GM21381 (cell line): ENCODE measurements around the gene LPGAT1.
A peak's percentile ranks its signal among the peaks of the same experiment; 100 is the strongest.

Experiments
- ATAC-seq: cut with Tn5 transposase; IDR thresholded peaks from one replicate; pipeline ENCODE4 v1.9.1; 2021; ENCODE audit warnings: mild to moderate bottlenecking, moderate library complexity; ENCODE audit not compliant: unreplicated experiment

LPGAT1 gene

DNA sequence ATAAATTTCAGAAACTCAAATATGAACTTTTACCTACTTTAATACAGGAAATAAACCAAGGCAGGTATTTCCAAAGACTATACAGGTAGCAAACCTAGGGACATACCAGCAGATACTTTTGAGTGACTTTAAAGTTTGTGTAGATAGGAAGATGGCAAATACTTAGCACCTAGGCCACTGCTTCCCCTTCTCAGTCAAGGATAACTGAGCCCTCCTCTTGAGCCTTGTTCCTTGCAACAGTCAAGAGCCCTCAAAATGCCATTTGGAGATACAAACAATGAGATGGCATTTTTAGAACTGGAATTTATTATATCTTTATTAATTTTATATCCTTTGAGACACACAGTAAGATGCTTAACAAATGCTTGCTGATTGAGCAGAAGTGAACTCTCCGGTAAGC lies 65.9 kb downstream of the LPGAT1 start:
- ATAC-seq: no peak

GRCh38 chr1:211762206-211762605 lies 68.4 kb downstream of the LPGAT1 start:
- ATAC-seq: no peak

- no peak for ATAC-seq
Measured at GRCh38 chr1:211761400-211761799, 69.2 kb downstream of the LPGAT1 start.

DNA sequence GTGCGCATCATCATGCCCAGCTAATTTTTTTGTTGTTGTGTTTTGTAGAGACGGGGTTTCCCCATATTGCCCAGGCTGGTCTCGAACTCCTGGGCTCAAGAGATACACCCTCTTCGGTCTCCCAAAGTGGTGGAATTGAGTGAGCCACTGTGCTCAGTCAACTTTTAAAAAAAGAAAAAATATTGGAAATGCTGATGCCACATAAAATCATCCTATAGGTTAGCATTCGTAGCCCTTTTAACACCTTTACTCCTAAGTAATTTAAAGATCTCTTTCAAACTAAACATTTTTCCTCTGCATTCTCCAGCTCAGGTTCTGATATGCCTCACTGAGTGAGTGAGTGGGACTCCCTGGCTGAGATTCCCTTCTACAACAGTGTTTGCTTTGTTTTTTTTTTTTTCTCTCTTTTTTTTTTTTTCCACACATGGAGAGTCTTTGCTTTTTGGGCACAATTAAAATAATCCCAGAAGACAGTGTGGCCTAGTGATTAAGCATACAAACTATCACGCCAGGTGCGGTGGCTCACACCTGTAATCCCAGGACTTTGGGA lies 74.0 kb downstream of the LPGAT1 start:
- ATAC-seq: no peak

DNA sequence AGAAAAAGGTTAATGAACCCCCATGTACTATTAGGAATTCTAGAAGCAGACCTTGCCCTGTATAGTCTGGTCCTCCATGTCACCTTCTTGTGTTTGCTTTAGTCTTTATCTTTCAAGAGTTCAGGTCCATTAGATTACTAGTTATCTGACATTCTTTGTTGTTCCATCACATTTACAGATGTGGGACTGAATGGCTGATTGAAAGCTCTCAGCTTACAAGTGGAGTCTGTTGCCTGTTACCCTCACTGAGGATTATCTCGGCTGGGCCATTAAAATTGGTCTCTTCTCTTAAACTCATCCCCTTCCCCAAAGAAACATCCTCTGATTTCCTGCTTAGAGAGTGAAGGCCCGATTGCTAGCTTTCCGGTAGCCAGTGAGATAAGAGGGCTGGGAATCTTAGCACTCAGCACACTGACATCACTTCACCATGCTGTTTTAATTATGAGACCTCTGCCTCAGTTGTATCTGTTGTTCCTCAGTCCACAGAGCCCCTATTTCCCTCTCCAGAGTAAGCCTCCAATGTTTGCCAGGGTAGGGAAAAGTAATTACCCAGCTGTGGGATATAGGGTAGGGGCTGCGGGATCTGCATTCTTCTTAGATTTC lies 76.8 kb downstream of the LPGAT1 start:
- ATAC-seq: no peak

DNA sequence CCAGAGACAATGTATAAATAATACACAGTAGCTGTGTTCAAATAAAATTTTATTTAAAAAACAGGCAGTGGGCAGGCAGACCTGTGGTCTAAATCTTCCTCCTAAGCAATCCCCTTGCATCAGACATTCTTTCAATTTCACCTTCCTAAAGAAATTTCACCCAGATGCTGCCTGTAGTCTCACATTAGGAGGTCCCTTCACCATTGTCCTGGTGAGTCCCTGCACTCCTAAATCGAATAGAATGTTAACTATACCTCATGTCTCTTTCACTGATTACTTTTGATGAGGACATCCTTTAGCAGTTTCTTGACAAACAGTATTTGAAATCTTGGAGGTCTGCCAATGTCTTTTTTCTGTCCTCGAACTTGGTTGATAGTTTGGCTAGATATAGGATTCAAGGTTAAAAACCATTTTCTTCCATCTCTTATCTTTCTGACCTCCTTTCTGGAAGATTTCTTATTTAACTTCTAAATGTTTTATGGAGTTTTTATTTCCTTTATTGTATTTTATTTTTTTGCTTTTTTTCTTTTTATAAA lies 77.5 kb downstream of the LPGAT1 start:
- no peak for ATAC-seq

DNA sequence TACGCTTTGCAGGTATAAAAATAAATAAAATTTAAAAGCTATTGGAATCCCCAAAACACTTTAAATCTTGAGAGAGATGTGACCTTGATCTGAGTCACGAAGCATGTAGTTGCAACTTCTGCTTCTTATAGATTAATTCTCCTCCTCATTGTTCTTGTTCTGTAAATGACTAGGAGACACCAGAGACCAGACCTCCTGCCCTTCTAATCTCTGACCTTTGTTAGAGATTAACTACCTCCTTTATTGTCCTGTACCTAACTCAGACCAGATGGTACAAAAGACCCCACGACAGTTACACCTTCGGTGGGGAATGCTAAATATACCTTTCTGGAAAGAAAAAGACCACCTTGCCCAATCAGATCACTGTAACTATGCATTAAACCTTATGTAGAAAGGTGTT lies 78.2 kb downstream of the LPGAT1 start:
- ATAC-seq: no peak

DNA sequence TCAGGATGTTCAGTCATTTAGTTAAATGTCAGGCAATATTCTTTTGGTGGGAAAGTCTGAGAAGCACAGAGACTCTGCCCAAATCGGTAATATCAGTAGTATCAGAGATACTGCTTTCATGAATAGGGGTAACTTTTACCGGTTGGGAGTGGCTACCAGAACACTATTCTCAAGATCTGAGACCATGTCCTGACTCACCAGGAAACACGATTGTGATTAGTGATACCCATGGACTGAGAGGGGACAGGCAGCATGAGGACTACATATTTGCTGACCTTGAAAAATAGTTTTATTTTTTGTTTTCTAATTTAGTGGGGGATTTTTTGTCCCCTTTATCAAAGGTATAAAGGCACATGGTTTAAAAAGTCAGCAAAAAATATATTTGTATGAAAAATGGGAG lies 79.1 kb downstream of the LPGAT1 start:
- no peak for ATAC-seq

DNA sequence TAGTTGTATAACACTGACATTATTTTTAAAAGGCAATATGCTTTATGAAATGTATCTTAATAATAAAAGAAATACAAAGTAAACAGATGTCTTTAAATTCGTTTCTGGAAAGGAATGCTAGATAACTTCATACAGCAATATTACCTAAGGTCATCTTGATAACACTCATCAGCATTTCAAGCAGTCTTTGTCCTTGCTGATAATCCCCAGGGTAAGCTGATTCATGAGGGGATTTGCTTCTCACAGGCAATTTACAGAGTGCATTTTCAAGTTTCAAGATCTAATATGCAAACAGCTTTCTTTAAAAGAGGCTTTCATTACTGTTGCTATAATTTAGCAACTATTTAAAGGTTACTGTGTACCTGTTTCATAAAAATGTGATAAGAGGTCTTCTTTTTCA lies 80.0 kb downstream of the LPGAT1 start:
- ATAC-seq: no peak

DNA sequence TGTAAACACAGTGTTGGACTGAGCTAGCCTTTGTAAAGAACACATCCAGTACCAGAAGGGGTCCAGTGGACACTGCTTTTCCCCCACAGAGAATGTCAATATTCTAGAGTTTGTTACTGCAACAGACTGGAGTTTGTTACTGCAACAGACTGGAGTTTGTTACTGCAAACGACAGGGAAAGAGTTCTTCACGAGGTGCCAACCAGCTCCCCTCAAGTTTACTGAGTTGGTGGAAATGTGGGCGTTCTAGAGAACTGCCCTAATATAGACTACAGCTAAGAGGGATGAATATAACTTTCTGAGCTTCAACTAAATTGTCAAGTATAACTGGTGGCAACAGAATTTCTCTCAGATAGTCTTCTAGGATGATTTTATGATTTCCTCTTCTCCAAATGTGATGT lies 81.3 kb downstream of the LPGAT1 start:
- ATAC-seq: no peak

DNA sequence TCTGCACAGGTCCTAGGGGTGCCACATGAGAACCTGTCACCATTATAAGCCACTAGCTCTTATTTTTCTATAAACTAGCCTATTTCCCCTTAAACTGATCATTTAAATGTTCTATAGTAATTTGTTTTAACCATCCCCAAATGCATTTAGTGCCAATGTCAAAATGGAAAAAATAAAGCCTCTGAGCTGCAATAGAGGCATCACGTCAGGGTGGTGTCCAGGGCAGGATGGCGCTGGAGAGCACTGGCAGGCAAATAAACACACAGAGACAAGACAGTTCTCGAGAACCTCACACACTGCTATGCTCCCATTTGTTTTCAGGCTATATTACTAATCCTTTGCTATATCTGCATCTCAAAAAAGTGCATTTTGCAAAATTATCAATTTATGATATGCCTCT lies 81.8 kb downstream of the LPGAT1 start:
- ATAC-seq: no peak

GRCh38 chr1:211742889-211743529 lies 87.6 kb downstream of the LPGAT1 start:
- no peak for ATAC-seq

- ATAC-seq: no peak
Measured at GRCh38 chr1:211742272-211742671, 88.3 kb downstream of the LPGAT1 start.

- no peak for ATAC-seq
Measured at GRCh38 chr1:211741788-211742187, 88.8 kb downstream of the LPGAT1 start.

- no peak for ATAC-seq
Measured at GRCh38 chr1:211741116-211741515, 89.4 kb downstream of the LPGAT1 start.

- ATAC-seq: peak; percentile 50
Measured at GRCh38 chr1:211739671-211740411, 90.7 kb downstream of the LPGAT1 start.

- ATAC-seq: no peak
Measured at GRCh38 chr1:211738691-211739301, 91.8 kb downstream of the LPGAT1 start.

- no peak for ATAC-seq
Measured at GRCh38 chr1:211738096-211738690, 92.4 kb downstream of the LPGAT1 start.

DNA sequence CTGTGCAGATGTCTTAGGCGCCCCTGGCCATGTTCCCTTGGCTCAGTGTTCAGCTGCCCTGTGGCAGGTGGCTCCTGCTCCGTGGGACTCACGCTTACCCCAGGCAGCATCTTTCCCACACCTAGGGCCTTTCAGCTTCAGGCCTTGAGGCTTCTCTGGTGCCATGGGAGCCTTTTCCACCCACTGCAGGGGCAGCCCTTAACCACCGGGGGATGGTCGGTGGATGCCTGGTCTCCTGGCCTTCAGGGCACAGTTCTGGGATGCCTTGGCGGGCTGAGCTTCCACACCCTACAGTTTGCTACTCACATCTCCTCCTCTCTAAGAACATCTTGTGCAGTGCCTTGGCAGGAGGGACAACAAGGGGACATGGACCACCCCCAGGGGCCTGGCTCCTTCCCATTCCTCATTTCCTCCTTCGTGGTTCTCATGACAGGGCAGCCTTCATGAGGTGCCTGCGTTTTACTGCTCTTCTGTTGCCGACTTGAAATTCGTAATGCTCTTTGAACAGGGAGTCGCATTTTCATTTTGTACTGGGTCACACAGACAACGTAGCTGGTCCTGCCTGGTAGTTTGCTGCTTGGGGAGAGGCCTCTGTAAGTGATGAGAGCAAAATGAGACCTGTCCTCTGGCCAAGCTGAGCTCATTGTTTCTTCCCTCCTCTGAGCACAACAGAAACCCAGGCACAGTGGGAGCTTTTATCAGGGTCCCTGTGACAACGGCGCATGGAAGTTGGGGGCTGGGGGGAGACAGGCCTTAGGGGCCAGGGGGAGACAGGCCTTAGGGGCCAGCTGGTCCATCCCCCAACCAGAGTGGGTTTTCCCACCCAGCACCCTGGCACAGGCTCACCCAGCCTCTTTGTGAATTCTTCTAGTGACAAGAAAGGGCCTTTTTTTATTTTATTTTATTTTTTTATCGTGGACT lies 93.2 kb downstream of the LPGAT1 start:
- ATAC-seq: no peak
